Mucosa of descending colon (tissue), 3 donors: Measurements from ENCODE around the gene ANKRD33B. TPM values are rescaled to one million over a fixed set of nuclear protein-coding genes. Genes with fewer than 3 reads are reported as not detected.

Source experiments
- ATAC-seq: fragments of 200-7000 bp; cut with Tn5 transposase; one replicate; pipeline ENCODE4 v1.9.1; 2020; ENCODE audit warnings: mild to moderate bottlenecking, moderate library complexity
- DNase-seq, 3 donors: peaks; one replicate each; pipeline ENCODE4 v3.0.0-alpha.2; 2020
- H3K36me3 ChIP-seq: fragments of 200-600 bp; one replicate; pipeline ENCODE4 v1.8.0; 2021; ENCODE audit warnings: low read depth, mild to moderate bottlenecking
- H3K4me1 ChIP-seq: fragments of 200-600 bp; one replicate; pipeline ENCODE4 v1.8.0; 2021; ENCODE audit warnings: low read depth, mild to moderate bottlenecking
- H3K4me3 ChIP-seq: fragments of 200-600 bp; one replicate; pipeline ENCODE4 v1.8.0; 2021; ENCODE audit warnings: mild to moderate bottlenecking
- H3K9me3 ChIP-seq: fragments of 200-600 bp; one replicate; pipeline ENCODE4 v1.8.0; 2021; ENCODE audit warnings: mild to moderate bottlenecking
- intact Hi-C, 2 donors: fragments of 100-400 bp; cut with DNase I in 1 of 2; cut with micrococcal nuclease in 1 of 2; formaldehyde crosslinking; loops; one replicate each; pipeline versions ENCODE4 v1.11.0 to v1.11.1; 2022; cut with DNase I, micrococcal nuclease
- total RNA-seq, 3 donors: library from RNA; stranded (reverse); fragmentation: NEBNext Ultra II Directional in 2 of 3; extraction: Animal tissue kit (Norgen Biotek cat#: 25700) in 2 of 3; gene quantifications; one replicate each; pipeline versions ENCODE4 v1.2.1 to v1.2.4, GENCODE V29; 2021 to 2023
- TF ChIP-seq, protein P1 (sequence below): fragments of 200-600 bp; IDR thresholded peaks from one replicate; pipeline ENCODE4 v1.8.0; 2022; ENCODE audit warnings: antibody characterized with exemption, mild to moderate bottlenecking
- donor health status: DM: no; HTN: no; CAD: no; lungs with moderate emphysema.
- donor health status: DM: no; HTN: no; CAD: no.
- donor health status: DM: no; HTN: yes; CAD: no.

ANKRD33B gene
- total RNA-seq, 3 donors from 2014 or later, result 0.96 to 3.3 (median 1.7) TPM

DNA sequence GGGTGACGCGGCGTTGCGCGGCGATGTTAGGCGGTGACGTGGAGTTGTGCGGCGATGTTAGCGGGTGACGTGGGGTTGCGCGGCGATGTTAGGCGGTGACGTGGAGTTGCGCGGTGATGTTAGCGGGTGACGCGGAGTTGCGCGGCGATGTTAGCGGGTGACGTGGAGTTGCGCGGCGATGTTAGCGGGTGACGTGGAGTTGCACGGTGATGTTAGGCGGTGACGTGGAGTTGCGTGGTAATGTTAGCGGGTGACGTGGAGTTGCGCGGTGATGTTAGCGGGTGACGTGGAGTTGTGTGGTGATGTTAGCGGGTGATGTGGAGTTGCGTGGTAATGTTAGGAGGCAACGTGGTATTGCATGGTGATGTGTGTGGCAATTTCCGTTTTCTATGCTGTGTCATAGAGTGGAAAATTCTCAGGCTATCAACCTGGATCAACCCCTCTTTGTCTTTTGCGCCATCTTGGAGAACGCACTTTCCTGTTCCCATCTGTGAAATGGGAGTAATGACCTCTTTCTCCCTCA is 76.0 kb downstream of the ANKRD33B start:
- Histone ChIP-seq H3K9me3 (no peaks in the 10 kb centered on the region), H3K36me3 (no peaks in the 10 kb centered on the region), H3K4me3 (no peak overlapping the region), H3K4me1 (peaks cover 5% of the 10 kb centered on the region)
- DNase-seq (no peak), ATAC-seq (no peak)
- intact Hi-C loops, result no loop called here
- TF ChIP-seq, protein P1, sequence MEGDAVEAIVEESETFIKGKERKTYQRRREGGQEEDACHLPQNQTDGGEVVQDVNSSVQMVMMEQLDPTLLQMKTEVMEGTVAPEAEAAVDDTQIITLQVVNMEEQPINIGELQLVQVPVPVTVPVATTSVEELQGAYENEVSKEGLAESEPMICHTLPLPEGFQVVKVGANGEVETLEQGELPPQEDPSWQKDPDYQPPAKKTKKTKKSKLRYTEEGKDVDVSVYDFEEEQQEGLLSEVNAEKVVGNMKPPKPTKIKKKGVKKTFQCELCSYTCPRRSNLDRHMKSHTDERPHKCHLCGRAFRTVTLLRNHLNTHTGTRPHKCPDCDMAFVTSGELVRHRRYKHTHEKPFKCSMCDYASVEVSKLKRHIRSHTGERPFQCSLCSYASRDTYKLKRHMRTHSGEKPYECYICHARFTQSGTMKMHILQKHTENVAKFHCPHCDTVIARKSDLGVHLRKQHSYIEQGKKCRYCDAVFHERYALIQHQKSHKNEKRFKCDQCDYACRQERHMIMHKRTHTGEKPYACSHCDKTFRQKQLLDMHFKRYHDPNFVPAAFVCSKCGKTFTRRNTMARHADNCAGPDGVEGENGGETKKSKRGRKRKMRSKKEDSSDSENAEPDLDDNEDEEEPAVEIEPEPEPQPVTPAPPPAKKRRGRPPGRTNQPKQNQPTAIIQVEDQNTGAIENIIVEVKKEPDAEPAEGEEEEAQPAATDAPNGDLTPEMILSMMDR, result no peak

DNA sequence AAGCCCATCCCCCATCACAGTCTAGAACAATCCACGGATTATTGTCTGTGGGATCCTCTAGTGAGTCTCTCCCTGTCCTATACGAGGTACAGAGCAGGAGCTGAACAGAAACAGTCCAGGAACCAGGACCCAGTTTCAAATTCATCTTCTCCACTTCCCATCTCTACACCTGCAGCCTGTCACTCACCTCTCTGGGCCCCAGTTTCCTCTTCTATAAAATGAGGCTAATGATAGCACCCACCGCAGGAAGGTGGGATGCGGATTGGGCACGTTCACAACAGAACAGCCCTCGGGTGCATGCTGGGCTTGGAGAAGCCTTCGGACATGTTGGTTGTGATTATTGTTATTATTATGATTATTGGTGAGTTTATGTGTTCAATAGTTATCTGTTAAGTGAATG is 78.5 kb downstream of the ANKRD33B start:
- DNase-seq, result no peak
- intact Hi-C loops, result no loop called here
- no peaks in the 10 kb centered on the region for H3K9me3 ChIP-seq
- no peaks in the 10 kb centered on the region for H3K4me1 ChIP-seq
- no peaks in the 10 kb centered on the region for H3K36me3 ChIP-seq
- no peak for ATAC-seq
- H3K4me3 ChIP-seq, result no peak overlapping the region
- TF ChIP-seq, protein P1, result no peak

DNA sequence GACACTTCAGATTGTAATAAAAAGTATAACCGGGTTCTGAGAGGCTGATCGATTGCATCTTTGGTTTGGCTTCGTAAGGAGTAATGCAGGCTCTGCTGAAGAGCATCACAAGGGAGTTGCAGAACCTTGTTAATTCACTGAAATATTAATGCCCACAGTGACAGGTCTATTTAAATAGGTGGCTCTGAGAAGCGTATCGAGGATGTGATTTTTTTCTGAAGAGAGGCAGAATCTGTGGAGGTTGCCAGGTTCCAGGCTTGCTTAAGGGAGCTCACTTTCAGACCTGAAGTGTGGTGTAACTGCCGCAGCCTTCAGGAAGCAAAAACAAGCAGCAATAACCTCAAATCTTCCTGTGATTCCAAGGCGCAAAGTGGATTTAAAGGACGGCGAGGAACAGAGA is 80.3 kb downstream of the ANKRD33B start:
- intact Hi-C loops, result no loop called here
- Histone ChIP-seq H3K9me3 (no peaks in the 10 kb centered on the region), H3K36me3 (no peaks in the 10 kb centered on the region), H3K4me1 (no peaks in the 10 kb centered on the region), H3K4me3 (no peak overlapping the region)
- TF ChIP-seq, protein P1, result no peak
- no peak for DNase-seq
- ATAC-seq, result no peak

DNA sequence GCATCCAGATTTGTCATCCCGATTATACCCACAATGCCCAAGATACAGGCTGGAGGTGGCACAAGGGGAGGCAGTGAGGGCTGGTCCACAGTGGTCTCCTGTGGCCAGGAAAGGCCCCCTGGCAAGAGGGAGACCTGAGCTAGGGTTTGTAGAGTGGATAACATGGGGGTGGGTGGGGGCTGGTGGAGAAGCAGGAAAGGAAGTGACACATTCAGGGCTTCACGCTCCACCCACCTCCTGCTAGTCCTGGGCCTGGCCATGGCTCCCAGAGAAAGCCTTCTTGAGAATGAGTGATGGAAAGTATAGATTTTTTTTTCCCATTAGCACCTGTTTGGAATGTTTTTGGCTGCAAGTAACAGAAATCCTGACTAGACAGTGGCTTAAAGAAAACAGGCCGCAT is 81.3 kb downstream of the ANKRD33B start:
- TF ChIP-seq, protein P1, result no peak

DNA sequence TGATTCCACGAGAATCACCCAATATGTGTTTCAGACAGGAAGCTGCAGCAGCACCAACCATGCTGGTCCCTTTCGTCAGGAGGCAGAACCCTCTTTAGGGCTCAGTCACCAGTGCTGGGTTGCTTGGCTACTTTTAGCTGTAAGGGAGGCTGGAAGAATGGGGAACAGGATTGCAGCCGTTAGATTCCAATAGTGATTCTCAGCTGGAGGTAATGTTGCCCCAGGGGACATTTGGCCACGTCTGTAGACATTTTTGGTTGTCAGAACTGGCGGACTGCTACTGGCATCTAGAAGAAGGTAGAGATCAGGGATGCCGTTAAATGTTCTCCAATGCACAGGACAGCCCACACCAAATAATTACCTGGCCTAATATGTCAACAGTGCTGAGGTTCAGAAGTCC is 81.8 kb downstream of the ANKRD33B start:
- ATAC-seq, result no peak
- Histone ChIP-seq H3K4me1 (no peaks in the 10 kb centered on the region), H3K4me3 (no peak overlapping the region), H3K9me3 (no peaks in the 10 kb centered on the region), H3K36me3 (no peaks in the 10 kb centered on the region)
- TF ChIP-seq, protein P1, result no peak
- intact Hi-C loops, result no loop called here
- no peak for DNase-seq

More for the DNA sequence above, 81.3 kb downstream of the ANKRD33B start:
- intact Hi-C loops, result no loop called here
- no peaks in the 10 kb centered on the region for H3K36me3 ChIP-seq
- no peaks in the 10 kb centered on the region for H3K4me1 ChIP-seq
- no peak overlapping the region for H3K4me3 ChIP-seq
- no peaks in the 10 kb centered on the region for H3K9me3 ChIP-seq
- DNase-seq (no peak), ATAC-seq (no peak)

DNA sequence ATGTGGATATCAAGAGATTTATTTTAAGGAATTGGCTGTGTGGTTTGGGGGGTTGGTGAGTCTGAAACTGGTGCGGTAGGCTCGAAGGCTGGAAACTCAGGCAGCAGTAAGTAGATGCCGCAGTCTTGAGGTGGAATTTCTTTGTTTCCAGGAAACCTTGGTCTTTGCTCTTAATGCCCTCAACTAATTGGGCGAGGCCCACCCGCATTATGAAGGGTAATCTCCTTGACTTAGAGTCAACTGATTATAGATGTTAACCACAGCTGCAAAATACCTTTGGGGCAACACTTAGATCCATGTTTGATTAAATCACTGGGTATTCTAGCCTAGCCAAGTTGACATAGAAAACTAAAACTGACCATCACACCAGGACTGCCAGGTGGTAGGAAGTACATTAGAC is 83.8 kb downstream of the ANKRD33B start:
- TF ChIP-seq, protein P1, result no peak
- Histone ChIP-seq H3K9me3 (no peaks in the 10 kb centered on the region), H3K4me1 (no peaks in the 10 kb centered on the region), H3K4me3 (no peak overlapping the region), H3K36me3 (no peaks in the 10 kb centered on the region)
- ATAC-seq (no peak), DNase-seq (no peak)
- intact Hi-C loops, result no loop called here
